GM21529 (cell line): ENCODE data around the gene ATAD3C.

Experiments used
- ATAC-seq: cut with Tn5 transposase; IDR thresholded peaks from one replicate; pipeline ENCODE4 v1.9.1; 2021; ENCODE audit not compliant: unreplicated experiment

Gene ATAD3C

GRCh38 chr1:1430992-1431844, 18.3 kb upstream of the ATAD3C start:
- ATAC-seq: no peak

GRCh38 chr1:1431845-1432273, 17.6 kb upstream of the ATAD3C start:
- no peak for ATAC-seq

GRCh38 chr1:1432274-1432950, 17.1 kb upstream of the ATAD3C start:
- ATAC-seq: no peak

DNA sequence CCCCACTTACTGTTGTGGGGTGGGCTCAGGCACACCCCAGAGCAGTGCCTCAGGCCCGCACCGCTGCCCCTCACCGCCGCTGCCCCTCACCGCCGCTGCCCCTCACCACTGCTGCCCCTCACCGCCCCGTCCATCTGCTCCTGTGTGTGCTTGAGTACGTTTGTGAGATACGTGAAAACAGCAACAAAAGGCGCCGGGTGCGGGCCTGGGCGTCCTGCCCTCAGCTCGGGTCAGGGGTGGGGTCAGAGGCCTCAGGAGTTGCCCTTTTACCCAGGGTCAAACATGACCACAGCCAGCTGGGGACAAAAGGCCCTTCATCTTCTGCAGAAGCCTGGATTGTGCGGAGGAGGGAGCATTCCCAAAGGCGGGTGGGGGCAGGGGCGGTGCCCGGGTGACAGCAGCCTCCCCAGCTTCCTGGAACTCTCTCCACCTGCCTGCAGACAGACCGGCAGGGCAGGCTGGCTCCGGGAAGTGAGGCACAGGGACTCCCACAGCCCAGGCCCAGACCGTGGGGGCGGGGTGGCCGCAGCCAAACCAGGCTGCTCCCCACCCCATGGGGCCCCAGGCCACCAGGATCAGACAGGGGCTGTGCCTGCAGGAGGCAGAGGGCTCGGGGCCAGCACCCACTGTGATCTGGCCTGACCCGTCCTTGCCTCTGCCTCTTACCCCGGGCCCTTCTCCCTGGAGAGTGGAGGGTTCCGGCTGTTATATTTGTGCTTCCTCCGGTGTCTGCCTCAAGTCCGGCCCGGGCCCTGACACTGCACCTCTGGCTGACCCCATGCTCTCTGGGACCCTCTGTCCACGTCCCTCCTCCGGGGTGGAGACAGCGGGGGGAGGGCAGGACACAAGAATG, 16.3 kb upstream of the ATAD3C start:
- no peak for ATAC-seq

DNA sequence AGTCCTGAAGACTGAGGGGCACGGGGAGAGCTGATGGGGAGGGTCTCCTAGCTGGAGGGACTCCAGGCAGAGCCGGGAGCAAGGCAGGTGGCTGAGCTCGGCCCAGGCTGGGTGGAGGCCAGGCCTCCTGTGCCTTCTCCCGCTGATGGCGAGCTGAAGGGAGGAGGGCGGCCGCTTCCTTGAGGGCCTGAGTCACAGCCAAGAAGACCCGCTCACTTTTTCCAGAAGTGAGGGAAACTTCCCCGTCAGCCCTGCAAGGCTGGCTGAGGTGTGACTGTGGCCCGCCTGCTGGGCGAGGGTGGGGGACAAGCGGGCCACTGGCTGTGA, 15.7 kb upstream of the ATAD3C start:
- ATAC-seq: no peak

DNA sequence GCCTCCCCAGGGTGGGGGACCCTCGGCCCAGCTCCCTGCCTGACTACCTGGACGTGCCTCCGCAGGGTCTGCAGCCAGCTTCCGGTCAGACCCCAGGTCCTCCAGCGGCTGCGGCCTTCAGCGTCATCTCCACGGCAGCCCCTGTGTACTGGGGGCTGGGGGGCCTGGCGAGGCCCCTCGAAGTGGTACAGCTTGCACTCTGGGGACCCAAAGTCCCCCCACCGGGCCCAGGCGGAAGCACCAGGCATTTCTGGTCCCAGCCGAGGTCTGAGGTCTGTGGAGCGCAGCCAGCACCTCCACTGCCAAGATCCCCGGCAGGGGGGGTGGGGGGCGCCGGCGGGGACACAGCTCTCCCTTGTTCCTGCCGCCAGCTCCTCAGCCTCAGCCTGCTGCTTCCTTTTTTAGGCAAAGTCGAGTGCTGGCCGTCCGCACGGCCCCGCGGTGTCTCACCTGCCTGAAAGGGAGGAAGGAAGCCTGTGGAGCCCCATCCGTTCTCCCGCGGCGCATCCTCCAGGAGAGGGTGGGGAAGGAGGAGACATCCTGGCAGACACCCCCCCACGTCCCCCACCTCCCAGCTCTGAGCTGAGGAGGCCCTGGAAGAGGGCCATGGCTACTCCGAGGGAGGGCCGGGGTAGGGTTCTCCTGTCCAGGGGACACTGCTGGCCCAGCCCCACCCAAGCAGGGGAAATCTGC, 15.2 kb upstream of the ATAD3C start:
- ATAC-seq: no peak

GRCh38 chr1:1434824-1435105, 14.7 kb upstream of the ATAD3C start:
- ATAC-seq: no peak

DNA sequence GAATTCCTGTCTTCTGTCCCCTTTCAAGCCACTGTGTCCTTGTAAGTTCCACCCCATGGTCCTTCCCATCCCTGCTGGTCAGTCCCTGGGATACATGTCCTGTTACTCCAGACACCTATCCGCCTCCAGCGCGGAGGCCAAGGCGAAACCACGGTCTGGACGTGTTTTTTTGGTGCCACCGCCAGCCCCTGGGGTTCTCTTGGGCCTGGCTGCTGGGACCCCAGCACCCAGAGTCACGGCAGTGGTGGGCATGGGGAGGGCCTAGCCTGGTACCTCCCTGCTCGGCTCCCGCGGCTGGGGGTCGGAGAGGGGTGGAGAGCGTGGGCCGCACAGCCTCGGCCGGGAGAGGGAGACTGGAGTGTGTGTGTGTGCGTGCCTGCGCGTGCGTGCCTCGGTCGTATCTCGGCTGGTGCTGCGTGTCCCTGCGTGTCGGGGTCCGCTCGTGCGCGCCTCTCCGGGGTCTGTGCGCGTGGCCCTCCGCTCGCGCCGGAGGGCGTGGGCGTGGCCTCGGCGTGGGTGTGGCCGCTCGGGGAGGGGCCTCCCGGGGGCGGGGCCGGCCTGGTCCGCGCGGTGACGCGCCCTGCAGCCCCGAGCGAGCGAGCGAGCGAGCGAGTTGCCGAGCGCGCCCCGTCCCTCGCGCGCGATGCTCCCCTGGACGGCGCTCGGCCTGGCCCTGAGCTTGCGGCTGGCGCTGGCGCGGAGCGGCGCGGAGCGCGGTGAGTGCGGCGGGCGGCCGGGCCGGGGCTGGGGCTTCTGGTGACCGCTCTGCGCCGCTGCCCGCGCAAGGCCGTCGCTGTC, 14.2 kb upstream of the ATAD3C start, which contains the start of gene VWA1:
TSS of gene VWA1 (plus strand) at position 585 of the 798 bp plus-strand sequence. CDS start at position 644, 59 bp downstream.
- no peak for ATAC-seq

DNA sequence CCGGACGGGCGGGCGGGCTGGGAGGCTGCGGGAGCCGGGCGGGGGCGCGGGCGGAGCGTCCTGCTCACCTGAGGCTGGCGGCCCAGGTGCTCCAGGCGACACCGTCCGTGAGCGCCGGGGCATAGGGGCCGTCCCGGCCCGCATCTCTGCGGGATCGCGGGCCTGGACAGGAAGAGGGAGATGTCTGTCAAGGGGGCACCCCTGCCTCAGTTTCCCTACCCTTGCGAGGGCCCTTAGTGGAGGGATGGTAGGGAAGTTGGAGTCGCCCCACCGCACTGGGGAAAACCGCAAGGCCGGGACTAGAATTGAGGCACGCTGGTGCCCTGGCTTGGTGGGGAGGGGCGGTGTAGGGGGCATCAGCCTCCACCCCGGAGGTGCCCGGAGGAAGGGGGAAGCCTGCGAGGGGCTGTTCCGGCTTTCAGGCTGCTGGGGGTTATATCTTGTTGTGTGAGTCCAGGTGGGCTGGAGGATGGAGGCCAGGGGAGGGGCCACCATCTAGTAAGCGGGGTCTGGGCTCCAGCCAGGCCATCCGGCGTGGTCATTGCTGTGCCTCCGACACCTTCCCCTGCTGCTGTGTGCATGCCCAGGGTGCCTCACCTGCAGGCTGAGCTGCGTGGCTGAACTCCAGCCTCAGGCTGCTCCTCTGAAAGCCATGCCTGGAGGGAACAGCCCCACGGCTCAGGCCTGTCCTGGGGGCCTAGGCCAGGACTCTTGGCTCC, 13.4 kb upstream of the ATAD3C start:
- ATAC-seq: no peak

DNA sequence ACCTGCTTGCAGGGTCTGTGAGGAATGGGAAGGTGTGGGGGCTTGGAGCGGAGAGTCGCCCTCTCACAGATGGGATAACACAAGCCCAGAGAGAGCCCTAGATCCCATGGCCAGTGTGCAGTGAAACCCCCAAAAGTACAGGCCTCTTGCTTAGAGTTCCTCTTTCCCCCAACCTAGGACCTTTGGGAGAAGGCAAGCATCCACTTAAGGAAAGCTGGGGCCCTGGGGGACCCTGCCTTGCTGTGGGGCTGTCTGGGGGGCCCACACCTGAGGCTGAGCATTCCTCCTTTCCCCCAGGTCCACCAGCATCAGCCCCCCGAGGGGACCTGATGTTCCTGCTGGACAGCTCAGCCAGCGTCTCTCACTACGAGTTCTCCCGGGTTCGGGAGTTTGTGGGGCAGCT, 12.9 kb upstream of the ATAD3C start:
- no peak for ATAC-seq

GRCh38 chr1:1437033-1437903, 12.2 kb upstream of the ATAD3C start:
- no peak for ATAC-seq

GRCh38 chr1:1437904-1438376, 11.5 kb upstream of the ATAD3C start:
- no peak for ATAC-seq

DNA sequence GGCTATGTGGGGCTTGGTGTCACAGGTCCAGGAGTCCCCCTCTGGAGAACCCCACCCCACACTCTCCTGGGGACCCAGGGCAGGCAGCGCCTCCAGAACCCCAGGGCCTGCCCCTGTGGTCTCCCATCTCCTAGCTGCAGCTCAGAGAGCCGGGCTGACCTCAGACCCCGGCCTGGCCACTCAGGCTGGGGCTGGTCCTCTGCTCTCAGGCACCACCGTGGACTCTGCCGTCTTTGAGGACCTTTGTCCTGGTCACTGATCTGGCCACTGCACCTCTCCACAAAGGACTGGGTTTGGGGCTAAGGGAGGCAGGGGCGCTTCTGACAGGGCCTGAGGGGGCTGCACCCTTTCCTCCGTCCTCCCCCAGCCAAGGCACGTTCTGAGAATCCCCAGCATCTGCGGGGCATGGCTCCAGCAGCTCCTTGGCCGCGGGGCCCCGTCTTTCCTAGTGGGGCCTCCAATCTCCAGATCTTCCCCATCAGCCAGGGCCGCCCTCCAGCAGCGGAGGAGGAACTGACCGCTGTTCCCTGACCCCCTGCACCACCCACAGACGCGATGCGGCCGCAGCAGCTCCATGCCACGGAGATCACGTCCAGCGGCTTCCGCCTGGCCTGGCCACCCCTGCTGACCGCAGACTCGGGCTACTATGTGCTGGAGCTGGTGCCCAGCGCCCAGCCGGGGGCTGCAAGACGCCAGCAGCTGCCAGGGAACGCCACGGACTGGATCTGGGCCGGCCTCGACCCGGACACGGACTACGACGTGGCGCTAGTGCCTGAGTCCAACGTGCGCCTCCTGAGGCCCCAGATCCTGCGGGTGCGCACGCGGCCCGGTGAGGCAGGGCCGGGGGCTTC, 10.7 kb upstream of the ATAD3C start:
- ATAC-seq: no peak

- no peak for ATAC-seq
Observed at GRCh38 chr1:1439546-1440261, 9.8 kb upstream of the ATAD3C start.

DNA sequence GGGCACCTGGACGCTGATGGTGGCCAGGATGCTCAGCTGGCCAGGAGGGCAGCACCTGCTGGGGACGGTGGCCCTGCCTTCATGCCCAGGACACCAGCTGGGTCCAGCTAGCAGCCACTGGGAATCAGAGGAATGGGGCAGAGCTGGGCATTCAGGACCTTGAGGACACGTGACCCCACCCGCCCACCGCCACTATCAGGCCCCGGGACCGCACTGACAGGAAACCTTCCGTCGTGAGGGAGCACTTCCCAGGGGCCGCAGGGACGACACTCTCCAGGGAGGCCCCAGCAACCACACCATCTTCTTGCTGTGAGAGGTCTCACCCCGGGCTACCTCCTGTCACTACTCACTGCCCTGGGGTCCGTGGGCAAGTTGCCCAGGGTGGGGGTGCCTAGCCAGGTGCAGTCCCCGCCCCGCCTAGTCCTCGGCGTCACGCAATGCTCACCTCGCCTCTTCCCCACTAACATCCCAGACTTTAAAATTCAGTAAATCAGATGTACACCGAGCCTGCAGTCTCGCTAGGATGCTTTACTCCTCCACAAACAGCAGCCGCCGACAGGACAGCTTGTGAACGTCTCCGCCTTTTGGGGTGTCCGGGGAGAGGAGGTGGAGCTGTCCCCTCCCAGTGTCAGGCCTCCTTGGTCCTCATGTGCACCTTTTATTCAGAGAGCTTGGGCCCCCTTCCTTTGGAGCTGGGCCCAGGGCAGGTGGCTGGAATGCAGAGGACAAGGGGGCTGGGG, 9.1 kb upstream of the ATAD3C start:
- ATAC-seq: no peak
